Transverse colon (tissue), 4 donors: ENCODE measurements around the gene CORO2A. TPM values are rescaled to one million over a fixed set of nuclear protein-coding genes. Genes with fewer than 3 reads are reported as not detected.
"Not testable (repeated sequence)": the region's sequence is repeated elsewhere in the genome, so short reads cannot be mapped to it uniquely, and the experiment has no call there.

ENCODE experiments used
- DNase-seq: peaks from one replicate; pipeline ENCODE4 v3.0.0-alpha.2; 2019
- H3K27ac ChIP-seq, 4 donors: fragments of 200-600 bp; sonication (generic); 2 replicates each; pipeline ENCODE4 v1.5.1; 2016 to 2018; ENCODE audit warnings: inconsistent platforms in 4 of 4
- H3K27me3 ChIP-seq: fragments of 200-600 bp; sonication (generic); 2 replicates; pipeline ENCODE4 v1.5.1; 2017; ENCODE audit warnings: inconsistent platforms
- H3K36me3 ChIP-seq, 4 donors: fragments of 200-600 bp; sonication (generic); 2 replicates each; pipeline ENCODE4 v1.5.1; 2017 to 2019; ENCODE audit warnings: inconsistent platforms in 4 of 4
- H3K4me1 ChIP-seq, 4 donors: fragments of 200-600 bp; sonication (generic); 2 replicates each; pipeline ENCODE4 v1.5.1; 2017 to 2020; ENCODE audit warnings: inconsistent platforms in 4 of 4
- H3K4me3 ChIP-seq, 4 donors: fragments of 200-600 bp; sonication (generic); 1 replicate in 1 of 4; 2 replicates in 3 of 4; pipeline versions ENCODE4 v1.5.1 to v1.6.1; 2017 to 2019; ENCODE audit warnings: inconsistent platforms in 4 of 4
- H3K9me3 ChIP-seq, 2 donors: fragments of 200-600 bp; sonication (generic); 2 replicates each; pipeline ENCODE4 v1.5.1; 2017 to 2019; ENCODE audit warnings: inconsistent platforms in 2 of 2
- EP300 ChIP-seq: sonication (generic); formaldehyde crosslinking; IDR thresholded peaks from one replicate; pipeline ENCODE4 v1.6.1; 2017; ENCODE audit warnings: antibody characterized with exemption, low read depth
- POLR2A ChIP-seq: fragments of 450-650 bp; IDR thresholded peaks from one replicate; pipeline ENCODE4 v1.6.1; 2016; ENCODE audit warnings: antibody characterized with exemption, mild to moderate bottlenecking, moderate library complexity
- POLR2AphosphoS5 ChIP-seq, 3 donors: sonication (generic); formaldehyde crosslinking; IDR thresholded peaks; one replicate each; pipeline ENCODE4 v1.6.1; 2016; ENCODE audit warnings: antibody characterized with exemption in 3 of 3
- WGBS, 2 donors: methylation state at CpG; one replicate each; pipeline ENCODE4 v1.1.5; 2018; ENCODE audit warnings: low coverage in 1 of 2; 5-methylcytosine and 5-hydroxymethylcytosine counted together
- in situ Hi-C, 4 donors: fragments of 200-750 bp; cut with MboI; loops; one replicate each; pipeline versions ENCODE4 v1.15.0 to v1.15.1; 2017; ENCODE audit warnings: low sequenced_read_pairs in 3 of 4, low pct_ligation_motif_present in 1 of 4, low pct_unique_long_range_greater_than_20kb in 1 of 4
- intact Hi-C: fragments of 100-400 bp; cut with DNase I; formaldehyde crosslinking; loops from one replicate; pipeline ENCODE4 v1.15.1; 2023; ENCODE audit warnings: low total_unique reads
- total RNA-seq, 4 donors: library from RNA; depleted of rRNA; stranded (reverse); fragments of >200 nt; gene quantifications; one replicate each; pipeline ENCODE4 v1.1.0, GENCODE V29; 2016
- TF ChIP-seq, protein P1 (sequence below), 5 experiments: fragments of 200-600 bp in 3 of 5; fragments of 450-650 bp in 2 of 5; sonication (generic) in 3 of 5; IDR thresholded peaks; 1 replicate in 2 of 5; 2 replicates in 3 of 5; pipeline ENCODE4 v1.5.1; 2016 to 2017; ENCODE audit warnings: antibody characterized with exemption in 5 of 5, inconsistent platforms in 3 of 5, mild to moderate bottlenecking in 2 of 5, moderate library complexity in 1 of 5

The CORO2A gene
- total RNA-seq, 4 donors from 2014 or later, result 10.0 to 59.1 (median 47.1) TPM

DNA sequence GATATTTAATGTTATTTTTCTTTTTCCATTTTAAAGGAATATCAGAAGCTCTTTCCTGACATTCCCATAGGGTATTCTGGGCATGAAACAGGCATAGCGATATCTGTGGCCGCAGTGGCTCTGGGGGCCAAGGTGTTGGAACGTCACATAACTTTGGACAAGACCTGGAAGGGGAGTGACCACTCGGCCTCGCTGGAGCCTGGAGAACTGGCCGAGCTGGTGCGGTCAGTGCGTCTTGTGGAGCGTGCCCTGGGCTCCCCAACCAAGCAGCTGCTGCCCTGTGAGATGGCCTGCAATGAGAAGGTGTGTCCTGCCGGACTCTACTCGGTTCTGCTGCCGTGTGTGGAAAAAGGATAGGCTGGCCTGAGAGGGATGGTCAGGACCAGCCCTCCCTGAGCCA is 111.7 kb downstream of the CORO2A start:
- no peak overlapping the region for H3K4me3 ChIP-seq
- H3K27ac ChIP-seq, result peak overlapping the region; percentile 40 to 62 (median 61)
- intact Hi-C loops (no loop called here), in situ Hi-C loops (loop anchor here in 2 of 4 donors (25.0 kb wide), 2 partner anchors 93 to 182 kb away; partner anchors contain the start of genes ANP32B (in 1 of the 2) and TBC1D2 (in 1 of the 2))
- no peak for TF ChIP-seq EP300
- TF ChIP-seq POLR2A, result no peak
- no peak for TF ChIP-seq POLR2AphosphoS5 (IDR thresholded peaks at IDR 0.05)
- TF ChIP-seq, protein P1, sequence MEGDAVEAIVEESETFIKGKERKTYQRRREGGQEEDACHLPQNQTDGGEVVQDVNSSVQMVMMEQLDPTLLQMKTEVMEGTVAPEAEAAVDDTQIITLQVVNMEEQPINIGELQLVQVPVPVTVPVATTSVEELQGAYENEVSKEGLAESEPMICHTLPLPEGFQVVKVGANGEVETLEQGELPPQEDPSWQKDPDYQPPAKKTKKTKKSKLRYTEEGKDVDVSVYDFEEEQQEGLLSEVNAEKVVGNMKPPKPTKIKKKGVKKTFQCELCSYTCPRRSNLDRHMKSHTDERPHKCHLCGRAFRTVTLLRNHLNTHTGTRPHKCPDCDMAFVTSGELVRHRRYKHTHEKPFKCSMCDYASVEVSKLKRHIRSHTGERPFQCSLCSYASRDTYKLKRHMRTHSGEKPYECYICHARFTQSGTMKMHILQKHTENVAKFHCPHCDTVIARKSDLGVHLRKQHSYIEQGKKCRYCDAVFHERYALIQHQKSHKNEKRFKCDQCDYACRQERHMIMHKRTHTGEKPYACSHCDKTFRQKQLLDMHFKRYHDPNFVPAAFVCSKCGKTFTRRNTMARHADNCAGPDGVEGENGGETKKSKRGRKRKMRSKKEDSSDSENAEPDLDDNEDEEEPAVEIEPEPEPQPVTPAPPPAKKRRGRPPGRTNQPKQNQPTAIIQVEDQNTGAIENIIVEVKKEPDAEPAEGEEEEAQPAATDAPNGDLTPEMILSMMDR (IDR thresholded peaks at IDR 0.05), result no peak
- peaks cover 0 to 30% (median 8%) of the 10 kb centered on the region in 4 donors for H3K36me3 ChIP-seq
- 80 to 92% methylated on average over 1 to 12 of the region's 12 CpGs for WGBS, 2 donors
- no peaks in the 10 kb centered on the region for H3K9me3 ChIP-seq
- H3K4me1 ChIP-seq, result peaks cover 10 to 55% (median 21%) of the 10 kb centered on the region in 4 donors
- DNase-seq, result no peak
- no peaks in the 10 kb centered on the region for H3K27me3 ChIP-seq

DNA sequence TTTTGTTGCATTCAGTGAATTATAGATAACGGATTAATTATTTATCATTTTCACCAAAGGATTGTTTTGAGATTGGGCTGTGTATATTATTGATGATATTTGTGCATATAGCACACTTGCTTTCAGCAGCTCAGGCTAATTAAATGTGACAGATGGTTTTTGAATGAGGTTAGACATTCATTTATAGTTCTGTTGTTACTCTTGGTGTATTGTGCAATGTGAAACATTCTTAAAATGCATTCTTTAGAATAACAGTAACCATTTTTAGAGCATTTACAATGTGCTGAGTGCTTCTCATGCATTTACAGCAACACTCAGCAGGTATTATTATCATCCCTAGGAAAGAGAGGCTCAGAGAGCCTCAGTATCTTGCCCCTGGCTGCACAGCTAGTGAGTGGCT is 112.1 kb downstream of the CORO2A start:
- H3K27me3 ChIP-seq, result no peaks in the 10 kb centered on the region
- peak overlapping the region; percentile 40 to 62 (median 61) for H3K27ac ChIP-seq
- intact Hi-C loops, result no loop called here
- 91 to 100% methylated on average over 1 of the region's 1 CpG for WGBS, 2 donors
- in situ Hi-C loops, result loop anchor here in 2 of 4 donors (25.0 kb wide), 2 partner anchors 93 to 182 kb away; partner anchors contain the start of genes ANP32B (in 1 of the 2) and TBC1D2 (in 1 of the 2)
- H3K4me3 ChIP-seq, result no peak overlapping the region
- TF ChIP-seq POLR2A (no peak), EP300 (no peak), POLR2AphosphoS5 (IDR thresholded peaks at IDR 0.05) (no peak)
- TF ChIP-seq, protein P1 (IDR thresholded peaks at IDR 0.05), result no peak
- H3K9me3 ChIP-seq, result no peaks in the 10 kb centered on the region
- no peak for DNase-seq
- peaks cover 0 to 30% (median 8%) of the 10 kb centered on the region in 4 donors for H3K36me3 ChIP-seq
- H3K4me1 ChIP-seq, result peaks cover 10 to 60% (median 21%) of the 10 kb centered on the region in 4 donors

DNA sequence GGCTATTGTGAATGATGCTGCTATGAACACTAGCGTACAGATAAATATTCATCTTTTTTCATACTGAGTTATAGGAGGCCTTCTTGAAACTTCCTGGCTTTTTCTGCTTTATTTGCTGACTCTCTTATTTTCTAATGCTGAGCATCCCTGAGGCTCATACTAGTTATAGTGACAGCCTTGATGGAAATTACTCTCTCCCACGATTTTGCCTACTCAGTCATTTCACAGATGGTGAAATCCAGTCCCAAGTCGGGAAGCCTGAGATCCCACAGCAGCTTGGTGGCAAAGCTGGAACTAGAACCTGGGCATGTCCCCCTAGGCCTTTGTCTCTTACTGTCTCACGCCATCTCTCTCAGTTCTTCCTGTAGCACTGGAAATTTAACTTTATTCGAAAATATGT is 113.5 kb downstream of the CORO2A start:
- Histone ChIP-seq H3K4me3 (no peak overlapping the region), H3K36me3 (peaks cover 0 to 30% (median 8%) of the 10 kb centered on the region in 4 donors), H3K9me3 (no peaks in the 10 kb centered on the region), H3K27ac (no peak overlapping the region), H3K4me1 (peaks cover 23 to 69% (median 34%) of the 10 kb centered on the region in 4 donors), H3K27me3 (no peaks in the 10 kb centered on the region)
- intact Hi-C loops, result no loop called here
- TF ChIP-seq POLR2AphosphoS5 (IDR thresholded peaks at IDR 0.05), result no peak
- TF ChIP-seq POLR2A, result no peak
- TF ChIP-seq, protein P1 (IDR thresholded peaks at IDR 0.05), result no peak
- no peak for TF ChIP-seq EP300
- DNase-seq, result no peak
- WGBS, 2 donors, result 75 to 83% methylated on average over 5 of the region's 5 CpGs
- in situ Hi-C loops, result loop anchor here (10.0 to 25.0 kb wide), 5 partner anchors 92 to 186 kb away; partner anchors contain the start of genes TBC1D2 (in 2 of the 4) and ANP32B (in 1 of the 4)

DNA sequence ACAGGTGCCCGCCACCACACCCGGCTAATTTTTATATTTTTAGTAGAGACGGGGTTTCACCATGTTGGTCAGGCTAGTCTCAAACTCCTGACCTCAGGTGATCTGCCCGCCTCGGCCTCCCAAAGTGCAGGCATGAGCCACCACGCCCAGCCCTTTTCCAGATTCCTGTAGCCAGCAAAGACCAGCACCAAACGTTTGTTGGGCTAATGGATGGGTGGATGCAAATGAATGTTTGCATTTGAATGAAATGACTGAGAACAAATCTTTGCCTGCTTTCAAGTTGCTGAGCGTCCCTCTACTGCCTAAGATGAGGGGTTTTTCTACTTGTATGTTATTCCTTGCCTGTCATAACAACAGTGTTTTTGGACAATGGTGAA is 115.9 kb downstream of the CORO2A start:
- Histone ChIP-seq H3K27ac (peak overlapping the region in 3 of 4 donors; percentile 87 to 94 (median 89)), H3K4me1 (peaks cover 22 to 62% (median 41%) of the 10 kb centered on the region in 4 donors), H3K36me3 (peaks cover 0 to 26% (median 4%) of the 10 kb centered on the region in 4 donors)
- DNase-seq, H3K4me3 ChIP-seq, H3K27me3 ChIP-seq, H3K9me3 ChIP-seq, intact Hi-C loops: not testable (repeated sequence)
- WGBS, 2 donors, result 79 to 100% methylated on average over 2 to 8 of the region's 8 CpGs
- in situ Hi-C loops, result loop anchor here (10.0 to 25.0 kb wide), 5 partner anchors 89 to 188 kb away; partner anchors contain the start of genes TBC1D2 (in 2 of the 4) and ANP32B (in 1 of the 4)
